ENCODE results near the gene CRK.
A peak's percentile ranks its signal among the peaks of the same experiment; 100 is the strongest.
"Not testable (repeated sequence)": the region's sequence is repeated elsewhere in the genome, so short reads cannot be mapped to it uniquely, and the experiment has no call there.

Gene CRK

GRCh38 chr17:1398931-1399678 is 56.9 kb downstream of the CRK start:
- TF ChIP-seq CTCF (IDR thresholded peaks at IDR 0.05; ENCODE audit: low read depth, low read length), result no peak
- H3K4me3 ChIP-seq (ENCODE audit: low read depth, low read length), result peak overlapping the region; percentile 91
- no peak for DNase-seq
- no peaks in the 10 kb centered on the region for H3K27me3 ChIP-seq
- H3K9me3 ChIP-seq, result no peaks in the 10 kb centered on the region
- H3K4me1 ChIP-seq, result no peaks in the 10 kb centered on the region
- peaks cover 9% of the 10 kb centered on the region for H3K36me3 ChIP-seq

GRCh38 chr17:1398028-1398427 is 58.0 kb downstream of the CRK start:
- no peak for TF ChIP-seq CTCF (IDR thresholded peaks at IDR 0.05; ENCODE audit: low read depth, low read length)
- no peak for DNase-seq
- no peaks in the 10 kb centered on the region for H3K9me3 ChIP-seq
- peaks cover 9% of the 10 kb centered on the region for H3K36me3 ChIP-seq
- H3K4me3 ChIP-seq (ENCODE audit: low read depth, low read length), result peak overlapping the region; percentile 91
- H3K4me1 ChIP-seq, result no peaks in the 10 kb centered on the region
- H3K27me3 ChIP-seq, result no peaks in the 10 kb centered on the region

- H3K9me3 ChIP-seq; H3K36me3 ChIP-seq; DNase-seq; H3K27me3 ChIP-seq; H3K4me1 ChIP-seq; H3K4me3 ChIP-seq (ENCODE audit: low read depth, low read length): not testable (repeated sequence)
Measured at GRCh38 chr17:1395876-1396665, 60.0 kb downstream of the CRK start.

GRCh38 chr17:1391577-1391976 is 64.5 kb downstream of the CRK start:
- no peaks in the 10 kb centered on the region for H3K27me3 ChIP-seq
- H3K36me3 ChIP-seq, result peaks cover 9% of the 10 kb centered on the region
- no peaks in the 10 kb centered on the region for H3K9me3 ChIP-seq
- H3K4me1 ChIP-seq, result peaks cover 4% of the 10 kb centered on the region; the same call in 1 of the 2 replicates
- no peak for DNase-seq
- no peak overlapping the region for H3K4me3 ChIP-seq (ENCODE audit: low read depth, low read length)
- no peak for TF ChIP-seq CTCF (IDR thresholded peaks at IDR 0.05; ENCODE audit: low read depth, low read length)

- no peaks in the 10 kb centered on the region for H3K27me3 ChIP-seq
- H3K36me3 ChIP-seq, result peaks cover 1% of the 10 kb centered on the region
- DNase-seq, result no peak
- no peak overlapping the region for H3K4me3 ChIP-seq (ENCODE audit: low read depth, low read length)
- H3K9me3 ChIP-seq, result no peaks in the 10 kb centered on the region
- no peak for TF ChIP-seq CTCF (IDR thresholded peaks at IDR 0.05; ENCODE audit: low read depth, low read length)
- peaks cover 4% of the 10 kb centered on the region; the same call in 1 of the 2 replicates for H3K4me1 ChIP-seq
Measured at GRCh38 chr17:1390432-1391367, 65.3 kb downstream of the CRK start.

GRCh38 chr17:1387490-1388227 is 68.4 kb downstream of the CRK start:
- not testable (repeated sequence) for H3K36me3 ChIP-seq

GRCh38 chr17:1386675-1387190 is 69.3 kb downstream of the CRK start:
- H3K36me3 ChIP-seq, H3K4me1 ChIP-seq: not testable (repeated sequence)

More at GRCh38 chr17:1387490-1388227, 68.4 kb downstream of the CRK start:
- H3K27me3 ChIP-seq; DNase-seq; H3K9me3 ChIP-seq; H3K4me3 ChIP-seq (ENCODE audit: low read depth, low read length); H3K4me1 ChIP-seq: not testable (repeated sequence)

More at GRCh38 chr17:1386675-1387190, 69.3 kb downstream of the CRK start:
- DNase-seq; H3K9me3 ChIP-seq; H3K27me3 ChIP-seq; H3K4me3 ChIP-seq (ENCODE audit: low read depth, low read length): not testable (repeated sequence)
